CD4-positive, alpha-beta memory T cell (primary cell): Measurements from ENCODE around the gene MCF2L2. TPM values are rescaled to one million over a fixed set of nuclear protein-coding genes. Genes with fewer than 3 reads are reported as not detected.

Experiments used
- CTCF ChIA-PET: fragments of 350-600 bp; sonication (Branson Sonifier 250); formaldehyde crosslinking; loops from one replicate; lab custom pipeline; 2021; ENCODE audit warnings: inconsistent platforms; ENCODE audit not compliant: partially characterized antibody; lab: Charles Lee
- POLR2A ChIA-PET: fragments of 350-600 bp; sonication (Branson Sonifier 250); formaldehyde crosslinking; loops from one replicate; lab custom pipeline; 2021; ENCODE audit not compliant: partially characterized antibody; lab: Charles Lee
- DNase-seq, 5 donors: peaks; one replicate each; pipeline versions ENCODE4 v3.0.0 to v3.0.0-alpha.2; 2020 to 2022; ENCODE audit warnings: mixed read lengths in 1 of 5
- H3K27ac ChIP-seq: one replicate; pipeline ENCODE4 v1.7.0; 2013; ENCODE audit warnings: low read depth, low read length
- H3K27me3 ChIP-seq: 2 replicates; pipeline ENCODE4 v1.7.0; 2013; ENCODE audit warnings: mild to moderate bottlenecking, low read length, moderate library complexity; ENCODE audit not compliant: insufficient read depth
- H3K36me3 ChIP-seq: 2 replicates; pipeline ENCODE4 v1.7.0; 2013; ENCODE audit warnings: mild to moderate bottlenecking, low read length, moderate library complexity; ENCODE audit not compliant: insufficient read depth
- H3K4me1 ChIP-seq: 2 replicates; pipeline ENCODE4 v1.7.0; 2013; ENCODE audit warnings: mild to moderate bottlenecking, low read length, moderate library complexity; ENCODE audit not compliant: insufficient read depth
- H3K4me3 ChIP-seq, 2 donors: one replicate each; pipeline ENCODE4 v1.7.0; 2013; ENCODE audit warnings: low read length in 2 of 2, mild to moderate bottlenecking in 1 of 2
- H3K9me3 ChIP-seq, 2 donors: one replicate each; pipeline ENCODE4 v1.7.0; 2013; ENCODE audit warnings: low read length in 2 of 2, control low read depth in 1 of 2; ENCODE audit not compliant: control insufficient read depth in 1 of 2
- H3K27ac Mint-ChIP-seq, 7 donors: one replicate each; pipeline ENCODE4 v1.8.0; 2020 to 2021; ENCODE audit warnings: mixed read lengths in 7 of 7, mild to moderate bottlenecking in 6 of 7, inconsistent platforms in 3 of 7, moderate library complexity in 3 of 7
- H3K27me3 Mint-ChIP-seq, 2 donors: one replicate each; pipeline ENCODE4 v1.8.0; 2020 to 2021; ENCODE audit warnings: mixed read lengths in 2 of 2
- H3K36me3 Mint-ChIP-seq, 2 donors: one replicate each; pipeline ENCODE4 v1.8.0; 2020 to 2021; ENCODE audit warnings: mixed read lengths in 2 of 2, inconsistent platforms in 1 of 2, mild to moderate bottlenecking in 1 of 2
- H3K4me1 Mint-ChIP-seq, 4 donors: one replicate each; pipeline ENCODE4 v1.8.0; 2020 to 2021; ENCODE audit warnings: mixed read lengths in 4 of 4, mild to moderate bottlenecking in 1 of 4
- H3K4me3 Mint-ChIP-seq, 8 donors: one replicate each; pipeline ENCODE4 v1.8.0; 2020 to 2021; ENCODE audit warnings: mixed read lengths in 8 of 8, mild to moderate bottlenecking in 7 of 8, moderate library complexity in 6 of 8, inconsistent platforms in 3 of 8
- H3K9me3 Mint-ChIP-seq, 8 donors: one replicate each; pipeline ENCODE4 v1.8.0; 2020 to 2021; ENCODE audit warnings: mixed read lengths in 8 of 8, mild to moderate bottlenecking in 5 of 8, inconsistent platforms in 3 of 8, moderate library complexity in 1 of 8
- intact Hi-C: fragments of 100-400 bp; cut with micrococcal nuclease; formaldehyde crosslinking; loops from one replicate; pipeline ENCODE4 v1.15.1; 2023
- polyA plus RNA-seq, 2 donors: library from polyadenylated mRNA; unstranded; fragments of 300-500 nt; fragmentation: Illumina TruSeq; gene quantifications; one replicate each; pipeline ENCODE4 v1.2.3, GENCODE V29; 2021
- total RNA-seq, 2 experiments: library from RNA; stranded (reverse); gene quantifications; one replicate each; pipeline ENCODE4 v1.2.3, GENCODE V29; 2021

MCF2L2 gene
- total and polyA plus RNA-seq, 4 experiments from 2014 or later = 0.37 to 7.3 (median 5.1) TPM

DNA sequence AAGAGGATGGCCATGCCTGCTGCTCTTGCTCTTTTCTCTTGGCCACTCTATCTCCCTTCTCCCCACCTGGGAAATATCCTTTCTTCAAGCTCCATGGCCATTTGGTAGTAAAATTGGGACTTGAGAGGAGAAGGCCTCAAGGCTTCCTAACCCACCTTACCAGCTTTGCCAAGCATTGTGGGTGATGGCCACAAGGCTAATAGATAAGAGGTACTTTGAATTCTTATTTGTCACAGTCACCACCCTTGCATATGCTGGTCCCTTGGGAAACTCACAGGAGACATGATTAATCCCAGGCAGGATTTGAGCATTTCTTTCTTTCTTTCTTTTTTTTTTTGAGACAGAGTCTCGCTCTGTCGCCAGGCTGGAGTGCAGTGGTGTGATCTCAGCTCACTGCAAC lies 138.2 kb downstream of the MCF2L2 start:
- Histone ChIP-seq H3K27me3 (no peaks in the 10 kb centered on the region), H3K36me3 (no peaks in the 10 kb centered on the region), H3K4me3 (no peak overlapping the region), H3K27ac (no peak overlapping the region), H3K9me3 (no peaks in the 10 kb centered on the region), H3K4me1 (peaks cover 16% of the 10 kb centered on the region)
- intact Hi-C loops = no loop called here
- ChIA-PET POLR2A (no interaction called here), CTCF (no interaction called here)
- Mint-ChIP-seq H3K9me3 (no peaks in the 10 kb centered on the region), H3K27me3 (no peaks in the 10 kb centered on the region), H3K4me1 (peaks cover 14 to 22% (median 18%) of the 10 kb centered on the region in 4 donors), H3K4me3 (no peak overlapping the region), H3K36me3 (peaks cover 4 to 6% of the 10 kb centered on the region in 2 donors), H3K27ac (peak overlapping the region in 2 of 7 donors; percentile 12 to 48)
- DNase-seq = no peak

DNA sequence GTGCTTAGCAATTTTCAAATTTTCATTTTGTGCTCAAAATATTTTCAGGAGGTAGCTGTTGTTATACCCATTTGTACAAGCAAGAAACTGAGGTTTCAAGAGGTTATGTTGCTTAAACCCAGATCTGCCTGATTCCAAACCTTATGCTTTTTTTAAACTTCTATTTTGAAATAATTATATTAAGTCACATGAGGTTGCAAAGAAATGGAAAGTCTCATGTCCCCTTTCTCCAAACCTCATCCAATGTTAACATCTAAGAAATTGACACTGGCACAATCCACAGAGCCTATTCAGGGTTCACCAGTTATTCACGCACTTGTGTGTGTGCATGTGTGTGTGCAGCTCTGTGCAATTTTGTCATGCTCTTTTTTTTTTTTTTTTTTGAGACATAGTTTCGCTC lies 140.3 kb downstream of the MCF2L2 start:
- H3K27me3 ChIP-seq = no peaks in the 10 kb centered on the region
- H3K9me3 ChIP-seq = no peaks in the 10 kb centered on the region
- no peaks in the 10 kb centered on the region for H3K27me3 Mint-ChIP-seq
- ChIA-PET CTCF (interaction anchor here (0.7 kb wide), 1 partner anchor 384 kb away, joined by 3 read pairs; no protein-coding TSS in a partner anchor), POLR2A (no interaction called here)
- H3K9me3 Mint-ChIP-seq = no peaks in the 10 kb centered on the region
- peaks cover 14 to 32% (median 22%) of the 10 kb centered on the region in 4 donors for H3K4me1 Mint-ChIP-seq
- peaks cover 20% of the 10 kb centered on the region for H3K4me1 ChIP-seq
- DNase-seq = no peak
- peaks cover 2 to 4% of the 10 kb centered on the region in 2 donors for H3K36me3 Mint-ChIP-seq
- H3K27ac ChIP-seq = no peak overlapping the region
- intact Hi-C loops = no loop called here
- H3K4me3 ChIP-seq = no peak overlapping the region
- no peak overlapping the region for H3K27ac Mint-ChIP-seq
- H3K36me3 ChIP-seq = no peaks in the 10 kb centered on the region
- H3K4me3 Mint-ChIP-seq = no peak overlapping the region

DNA sequence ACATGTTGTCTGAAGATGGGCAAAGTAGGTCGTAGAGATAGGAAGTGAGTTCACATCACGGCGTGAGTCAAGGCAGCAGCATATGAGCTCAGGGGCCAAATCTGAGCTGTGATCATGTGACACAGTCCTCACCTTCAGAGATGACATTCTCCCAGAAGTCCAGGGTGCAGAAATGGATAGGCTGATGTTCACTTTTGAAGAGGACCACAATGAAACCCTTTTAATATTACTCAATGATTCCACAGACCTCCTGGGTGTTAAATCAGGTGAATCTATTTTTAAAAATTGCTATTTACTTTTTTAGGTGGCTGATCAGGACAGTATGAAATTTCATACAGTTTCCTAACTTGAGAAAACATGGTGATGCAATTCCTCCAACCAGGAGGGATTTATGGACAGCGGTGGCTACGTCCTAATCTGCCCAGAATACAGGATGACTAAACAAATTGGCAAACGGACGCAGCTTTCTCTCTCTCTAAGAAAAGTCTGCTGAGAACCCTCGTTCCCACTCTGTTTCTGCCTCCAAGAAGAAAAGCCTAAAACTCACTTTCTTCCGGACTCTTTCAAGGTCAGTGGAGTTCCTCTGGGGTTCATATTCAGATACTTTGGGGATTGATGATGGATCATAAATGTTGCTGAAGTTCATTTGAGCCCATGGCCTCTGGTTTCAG lies 141.0 kb downstream of the MCF2L2 start:
- intact Hi-C loops = no loop called here
- Mint-ChIP-seq H3K27me3 (no peaks in the 10 kb centered on the region), H3K4me1 (peaks cover 14 to 32% (median 22%) of the 10 kb centered on the region in 4 donors), H3K9me3 (no peaks in the 10 kb centered on the region), H3K4me3 (peak overlapping the region in 1 of 8 donors; percentile 21), H3K36me3 (peaks cover 2 to 4% of the 10 kb centered on the region in 2 donors), H3K27ac (peak overlapping the region; percentile 95 to 98 (median 96))
- Histone ChIP-seq H3K27ac (peak overlapping the region; percentile 73), H3K36me3 (no peaks in the 10 kb centered on the region), H3K27me3 (no peaks in the 10 kb centered on the region), H3K4me1 (peaks cover 20% of the 10 kb centered on the region), H3K4me3 (no peak overlapping the region), H3K9me3 (no peaks in the 10 kb centered on the region)
- ChIA-PET POLR2A (no interaction called here), CTCF (no interaction called here)
- no peak for DNase-seq

DNA sequence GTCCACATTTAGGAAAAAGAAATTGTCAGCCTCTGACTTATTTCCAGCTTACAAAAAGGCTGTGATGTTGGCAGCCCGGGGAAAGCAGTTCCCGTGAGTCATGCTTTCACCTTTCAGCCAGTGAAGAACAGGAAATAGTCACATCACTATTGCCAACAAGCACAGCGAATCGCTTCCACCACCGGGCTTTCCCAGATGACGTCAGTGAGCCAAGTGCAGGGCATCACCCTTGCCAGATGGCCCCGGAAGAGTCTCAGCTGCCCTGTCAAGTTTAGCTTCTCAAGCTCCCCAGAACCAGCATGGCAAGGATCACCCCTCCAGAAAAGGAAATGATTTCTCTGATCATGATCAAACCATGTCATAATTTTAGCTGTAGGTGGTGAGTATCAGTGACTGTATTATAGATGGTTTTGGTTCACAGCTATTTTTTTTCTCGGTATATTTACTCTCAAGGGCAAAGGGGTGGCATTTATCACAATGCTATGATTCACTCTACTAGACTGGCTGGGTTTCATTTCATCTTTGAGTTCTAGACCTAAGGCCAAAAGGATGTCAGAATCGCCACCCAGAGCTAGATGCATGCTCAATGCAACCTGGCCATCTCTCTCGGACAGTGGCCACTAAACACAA lies 142.5 kb downstream of the MCF2L2 start:
- peak; percentile 85 to 99 (median 90) for DNase-seq
- Mint-ChIP-seq H3K27ac (peak overlapping the region; percentile 95 to 98 (median 96)), H3K9me3 (no peaks in the 10 kb centered on the region), H3K4me3 (peak overlapping the region; percentile 56 to 82 (median 76)), H3K4me1 (peaks cover 14 to 32% (median 21%) of the 10 kb centered on the region in 4 donors), H3K36me3 (peaks cover 2 to 10% of the 10 kb centered on the region in 2 donors), H3K27me3 (no peaks in the 10 kb centered on the region)
- Histone ChIP-seq H3K4me1 (peaks cover 20% of the 10 kb centered on the region), H3K9me3 (no peaks in the 10 kb centered on the region), H3K36me3 (no peaks in the 10 kb centered on the region), H3K4me3 (peak overlapping the region in 1 of 2 donors; percentile 13), H3K27me3 (no peaks in the 10 kb centered on the region), H3K27ac (peak overlapping the region; percentile 73)
- CTCF ChIA-PET = interaction anchor here (0.6 to 1.7 kb wide), 6 partner anchors 28 to 163 kb away, joined by 4 to 6 read pairs (median 4); partner anchors contain the start of gene B3GNT5
- intact Hi-C loops = loop anchor here (2.0 kb wide), 1 partner anchor 187 kb away; the partner anchor contains the start of gene MCCC1
- POLR2A ChIA-PET = interaction anchor here (0.8 to 1.5 kb wide), 4 partner anchors 11 to 124 kb away, joined by 3 to 4 read pairs (median 4); no protein-coding TSS in a partner anchor

DNA sequence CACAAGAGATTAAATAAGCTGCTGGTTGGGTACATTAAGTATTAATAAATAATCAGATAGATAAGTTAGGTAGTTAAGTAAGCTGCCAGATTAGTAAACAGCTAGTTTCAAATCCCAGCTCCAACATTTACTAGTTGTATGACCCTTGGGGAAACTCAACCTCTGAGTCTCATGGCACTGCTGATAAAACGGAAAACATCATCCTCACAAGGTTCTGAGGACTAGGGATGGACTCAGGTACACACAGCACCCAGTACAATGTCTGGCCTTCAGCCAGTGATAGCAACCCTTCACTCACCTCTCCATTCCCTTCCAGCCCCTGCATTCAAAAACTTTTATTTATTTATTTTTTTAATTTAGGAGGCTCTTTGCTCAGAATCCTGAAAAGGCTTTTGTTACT lies 143.1 kb downstream of the MCF2L2 start:
- no peaks in the 10 kb centered on the region for H3K27me3 Mint-ChIP-seq
- Histone ChIP-seq H3K27ac (peak overlapping the region; percentile 73), H3K4me3 (no peak overlapping the region), H3K9me3 (no peaks in the 10 kb centered on the region), H3K4me1 (peaks cover 20% of the 10 kb centered on the region), H3K27me3 (no peaks in the 10 kb centered on the region), H3K36me3 (no peaks in the 10 kb centered on the region)
- intact Hi-C loops = loop anchor here (2.0 kb wide), 1 partner anchor 187 kb away; the partner anchor contains the start of gene MCCC1
- no peak for DNase-seq
- ChIA-PET CTCF (interaction anchor here (0.6 to 1.7 kb wide), 6 partner anchors 27 to 163 kb away, joined by 4 to 6 read pairs (median 4); partner anchors contain the start of gene B3GNT5), POLR2A (interaction anchor here (0.7 to 1.5 kb wide), 4 partner anchors 10 to 1545 kb away, joined by 3 to 4 read pairs (median 3); no protein-coding TSS in a partner anchor)
- H3K27ac Mint-ChIP-seq = peak overlapping the region; percentile 95 to 98 (median 96)
- peaks cover 0 to 10% of the 10 kb centered on the region in 2 donors for H3K36me3 Mint-ChIP-seq
- H3K9me3 Mint-ChIP-seq = no peaks in the 10 kb centered on the region
- H3K4me3 Mint-ChIP-seq = peak overlapping the region in 6 of 8 donors; percentile 56 to 82 (median 78)
- peaks cover 14 to 32% (median 21%) of the 10 kb centered on the region in 4 donors for H3K4me1 Mint-ChIP-seq

DNA sequence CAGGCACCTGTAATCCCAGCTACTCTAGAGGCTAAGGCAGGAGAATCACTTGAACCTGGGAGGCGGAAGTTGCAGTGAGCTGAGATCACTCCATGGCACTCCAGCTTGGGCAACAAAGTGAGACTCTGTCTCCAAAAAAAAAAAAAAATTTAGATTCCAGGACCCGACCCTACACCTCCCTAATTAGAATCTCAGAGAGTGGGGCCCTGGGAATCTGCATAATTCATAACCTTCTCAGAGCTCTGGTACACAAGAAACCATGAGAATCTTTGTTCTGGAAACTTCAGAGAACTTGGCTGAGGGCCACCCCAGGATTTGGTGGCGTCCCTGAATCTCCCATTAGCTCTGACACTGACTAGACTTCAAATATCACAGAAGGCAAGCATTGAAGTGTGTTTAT lies 143.8 kb downstream of the MCF2L2 start:
- Histone ChIP-seq H3K4me1 (peaks cover 20% of the 10 kb centered on the region), H3K36me3 (no peaks in the 10 kb centered on the region), H3K9me3 (no peaks in the 10 kb centered on the region), H3K27ac (peak overlapping the region; percentile 73), H3K27me3 (no peaks in the 10 kb centered on the region), H3K4me3 (no peak overlapping the region)
- H3K4me1 Mint-ChIP-seq = peaks cover 14 to 32% (median 21%) of the 10 kb centered on the region in 4 donors
- ChIA-PET POLR2A (interaction anchor here (0.7 to 1.5 kb wide), 2 partner anchors 123 to 1546 kb away, joined by 3 to 4 read pairs; no protein-coding TSS in a partner anchor), CTCF (interaction anchor here (1.5 to 1.6 kb wide), 2 partner anchors 38 to 100 kb away, joined by 4 read pairs; no protein-coding TSS in a partner anchor)
- no peaks in the 10 kb centered on the region for H3K27me3 Mint-ChIP-seq
- H3K27ac Mint-ChIP-seq = peak overlapping the region; percentile 13 to 96 (median 90)
- no peaks in the 10 kb centered on the region for H3K9me3 Mint-ChIP-seq
- H3K36me3 Mint-ChIP-seq = peaks cover 0 to 10% of the 10 kb centered on the region in 2 donors
- H3K4me3 Mint-ChIP-seq = peak overlapping the region in 1 of 8 donors; percentile 49
- intact Hi-C loops = loop anchor here (2.0 kb wide), 1 partner anchor 186 kb away; the partner anchor contains the start of gene MCCC1
- no peak for DNase-seq
